ENCODE measurements around the gene ADARB2. TPM values are rescaled to one million over a fixed set of nuclear protein-coding genes. Genes with fewer than 3 reads are reported as not detected.

ADARB2 gene
- total and polyA plus RNA-seq, 2 experiments from 2014 or later: 2.0 to 5.0 TPM

- no peak for TF ChIP-seq EZH2 (IDR thresholded peaks at IDR 0.05; ENCODE audit: low read depth, unreplicated experiment)
- TF ChIP-seq CTCF (conservative IDR thresholded peaks at IDR 0.05; ENCODE audit: low read depth in 2 of 2): peak; percentile 34 to 45; a peak in 3 of 4 replicates
- no peak for TF ChIP-seq CREB1 (CRISPR knock-in tag; IDR thresholded peaks at IDR 0.05; ENCODE audit: low read depth)
- no peak for TF ChIP-seq STAT1 (IDR thresholded peaks at IDR 0.05; ENCODE audit: unreplicated experiment)
- no peak for TF ChIP-seq NANOG (IDR thresholded peaks at IDR 0.05; ENCODE audit: borderline replicate concordance)
- no peak for TF ChIP-seq JUNB (IDR thresholded peaks at IDR 0.05; ENCODE audit: unreplicated experiment)
- peak; percentile 61 for DNase-seq (ENCODE audit: low spot score)
These were observed 556.5 kb downstream of the ADARB2 start for GRCh38 chr10:1180836-1181235.

GRCh38 chr10:1180071-1180730, 557.1 kb downstream of the ADARB2 start:
- Histone ChIP-seq H3K36me3 (ENCODE audit: insufficient read depth) (no peaks in the 10 kb centered on the region), H4K20me1 (replicated peaks; ENCODE audit: insufficient read depth) (no peaks in the 10 kb centered on the region), H3F3A (replicated peaks; ENCODE audit: low read depth) (no peaks in the 10 kb centered on the region), H3K27me3 (ENCODE audit: insufficient read depth) (no peaks in the 10 kb centered on the region), H3K4me2 (no peak overlapping the region), H3K9me2 (ENCODE audit: insufficient read depth) (no peaks in the 10 kb centered on the region), H3K27ac (ENCODE audit: low read depth) (no peak overlapping the region), H3K4me3 (no peak overlapping the region), H3K4me1 (ENCODE audit: insufficient read depth) (no peaks in the 10 kb centered on the region), H2AFZ (no peak overlapping the region), H3K79me2 (replicated peaks; ENCODE audit: insufficient read depth) (no peaks in the 10 kb centered on the region)
- ATAC-seq (no peak), DNase-seq (ENCODE audit: low spot score) (no peak)
- Mint-ChIP-seq H3K27ac (no peak overlapping the region), H3K36me3 (ENCODE audit: low read depth) (no peaks in the 10 kb centered on the region; the same call in 2 of the 3 replicates), H3K4me3 (no peak overlapping the region), H3K9me3 (no peaks in the 10 kb centered on the region), H3K4me1 (peaks cover 14% of the 10 kb centered on the region), H3K27me3 (ENCODE audit: insufficient read depth, low read depth, poor library complexity) (peaks cover 15% of the 10 kb centered on the region)
- TF ChIP-seq CREB1 (CRISPR knock-in tag; IDR thresholded peaks at IDR 0.05; ENCODE audit: low read depth) (no peak), ZNF114 (CRISPR knock-in tag; IDR thresholded peaks at IDR 0.05) (no peak), ZNF331 (CRISPR knock-in tag; IDR thresholded peaks at IDR 0.05; ENCODE audit: low read depth) (no peak), ETS1 (IDR thresholded peaks at IDR 0.05) (no peak), STAT1 (IDR thresholded peaks at IDR 0.05; ENCODE audit: unreplicated experiment) (no peak), EZH2 (IDR thresholded peaks at IDR 0.05; ENCODE audit: low read depth, unreplicated experiment) (no peak), ZNF462 (CRISPR knock-in tag; IDR thresholded peaks at IDR 0.05) (no peak)

More at GRCh38 chr10:1180836-1181235, 556.5 kb downstream of the ADARB2 start:
- Histone ChIP-seq H3K4me3 (no peak overlapping the region), H4K20me1 (replicated peaks; ENCODE audit: insufficient read depth) (no peaks in the 10 kb centered on the region), H3K9me2 (ENCODE audit: insufficient read depth) (no peaks in the 10 kb centered on the region), H3K27me3 (ENCODE audit: insufficient read depth) (no peaks in the 10 kb centered on the region), H3K4me1 (ENCODE audit: insufficient read depth) (no peaks in the 10 kb centered on the region), H3K4me2 (no peak overlapping the region), H3K27ac (ENCODE audit: low read depth) (no peak overlapping the region), H2AFZ (no peak overlapping the region), H3K36me3 (ENCODE audit: insufficient read depth) (no peaks in the 10 kb centered on the region), H3K79me2 (replicated peaks; ENCODE audit: insufficient read depth) (no peaks in the 10 kb centered on the region), H3F3A (replicated peaks; ENCODE audit: low read depth) (no peaks in the 10 kb centered on the region)
- Mint-ChIP-seq H3K36me3 (ENCODE audit: low read depth) (no peaks in the 10 kb centered on the region; the same call in 2 of the 3 replicates), H3K4me1 (peaks cover 14% of the 10 kb centered on the region), H3K9me3 (no peaks in the 10 kb centered on the region), H3K4me3 (no peak overlapping the region), H3K27me3 (ENCODE audit: insufficient read depth, low read depth, poor library complexity) (peaks cover 15% of the 10 kb centered on the region), H3K27ac (no peak overlapping the region)
- ATAC-seq: peak; percentile 64
